ENCODE measurements around the gene AKNA. TPM values are rescaled to one million over a fixed set of nuclear protein-coding genes. Genes with fewer than 3 reads are reported as not detected.

AKNA gene
- total and polyA plus RNA-seq, 7 donors = 9.9 to 81.6 (median 16.9) TPM

GRCh38 chr9:114318416-114318815, 69.4 kb downstream of the AKNA start:
- 92 to 94% methylated on average over 8 of the region's 8 CpGs for WGBS, 2 donors
- H3K27ac ChIP-seq = no peak overlapping the region
- no peaks in the 10 kb centered on the region for H3K9me3 ChIP-seq
- no peak overlapping the region for H3K4me3 ChIP-seq
- H3K36me3 ChIP-seq = no peaks in the 10 kb centered on the region
- no peak for DNase-seq
- H3K4me1 ChIP-seq = no peaks in the 10 kb centered on the region
- no peak for TF ChIP-seq POLR2AphosphoS5 (IDR thresholded peaks at IDR 0.05)
- no peak for TF ChIP-seq EP300 (IDR thresholded peaks at IDR 0.05)
- TF ChIP-seq, protein P1, sequence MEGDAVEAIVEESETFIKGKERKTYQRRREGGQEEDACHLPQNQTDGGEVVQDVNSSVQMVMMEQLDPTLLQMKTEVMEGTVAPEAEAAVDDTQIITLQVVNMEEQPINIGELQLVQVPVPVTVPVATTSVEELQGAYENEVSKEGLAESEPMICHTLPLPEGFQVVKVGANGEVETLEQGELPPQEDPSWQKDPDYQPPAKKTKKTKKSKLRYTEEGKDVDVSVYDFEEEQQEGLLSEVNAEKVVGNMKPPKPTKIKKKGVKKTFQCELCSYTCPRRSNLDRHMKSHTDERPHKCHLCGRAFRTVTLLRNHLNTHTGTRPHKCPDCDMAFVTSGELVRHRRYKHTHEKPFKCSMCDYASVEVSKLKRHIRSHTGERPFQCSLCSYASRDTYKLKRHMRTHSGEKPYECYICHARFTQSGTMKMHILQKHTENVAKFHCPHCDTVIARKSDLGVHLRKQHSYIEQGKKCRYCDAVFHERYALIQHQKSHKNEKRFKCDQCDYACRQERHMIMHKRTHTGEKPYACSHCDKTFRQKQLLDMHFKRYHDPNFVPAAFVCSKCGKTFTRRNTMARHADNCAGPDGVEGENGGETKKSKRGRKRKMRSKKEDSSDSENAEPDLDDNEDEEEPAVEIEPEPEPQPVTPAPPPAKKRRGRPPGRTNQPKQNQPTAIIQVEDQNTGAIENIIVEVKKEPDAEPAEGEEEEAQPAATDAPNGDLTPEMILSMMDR (IDR thresholded peaks at IDR 0.05) = no peak
- TF ChIP-seq POLR2A (IDR thresholded peaks at IDR 0.05) = no peak
- no peaks in the 10 kb centered on the region for H3K27me3 ChIP-seq
- intact Hi-C loops (cut with DNase I) = no loop called here

DNA sequence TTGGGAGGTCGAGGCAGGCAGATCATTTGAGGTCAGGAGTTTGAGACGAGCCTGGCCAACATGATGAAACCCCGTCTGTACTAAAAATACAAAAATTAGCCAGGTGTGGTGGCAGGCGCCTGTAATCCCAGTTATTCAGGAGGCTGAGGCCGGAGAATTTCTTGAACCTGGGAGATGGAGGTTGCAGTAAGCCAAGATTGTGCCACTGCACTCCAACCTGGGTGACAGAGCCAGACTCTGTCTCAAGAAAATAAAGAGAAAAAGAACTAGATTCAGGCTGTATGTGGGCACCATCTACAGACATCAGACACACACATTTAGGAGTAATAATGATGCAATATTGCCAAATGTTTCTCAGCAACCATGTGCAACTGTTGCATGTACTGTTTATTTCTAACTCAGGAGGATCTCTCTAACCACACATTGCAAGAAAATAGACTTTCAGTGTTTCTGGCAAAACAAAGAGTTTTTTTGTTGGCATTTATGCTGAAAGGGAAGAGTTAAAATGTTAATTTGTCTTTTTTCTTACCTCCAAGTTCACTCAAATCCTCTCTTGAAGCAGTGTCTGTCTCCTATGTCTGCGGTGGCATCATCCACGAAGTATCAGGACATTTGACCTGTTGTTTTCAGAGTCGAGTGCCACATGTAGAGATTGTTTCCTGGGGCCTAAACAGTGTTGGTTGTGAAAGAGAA, 70.0 kb downstream of the AKNA start:
- TF ChIP-seq, protein P1 (IDR thresholded peaks at IDR 0.05) = no peak
- TF ChIP-seq POLR2AphosphoS5 (IDR thresholded peaks at IDR 0.05) = no peak
- no peak for TF ChIP-seq EP300 (IDR thresholded peaks at IDR 0.05)
- TF ChIP-seq POLR2A (IDR thresholded peaks at IDR 0.05) = no peak
- Histone ChIP-seq H3K27ac (no peak overlapping the region), H3K27me3 (no peaks in the 10 kb centered on the region), H3K4me1 (no peaks in the 10 kb centered on the region), H3K9me3 (no peaks in the 10 kb centered on the region), H3K4me3 (no peak overlapping the region), H3K36me3 (no peaks in the 10 kb centered on the region)
- intact Hi-C loops (cut with DNase I) = no loop called here
- 85 to 88% methylated on average over 8 of the region's 8 CpGs for WGBS, 2 donors
- DNase-seq = no peak

DNA sequence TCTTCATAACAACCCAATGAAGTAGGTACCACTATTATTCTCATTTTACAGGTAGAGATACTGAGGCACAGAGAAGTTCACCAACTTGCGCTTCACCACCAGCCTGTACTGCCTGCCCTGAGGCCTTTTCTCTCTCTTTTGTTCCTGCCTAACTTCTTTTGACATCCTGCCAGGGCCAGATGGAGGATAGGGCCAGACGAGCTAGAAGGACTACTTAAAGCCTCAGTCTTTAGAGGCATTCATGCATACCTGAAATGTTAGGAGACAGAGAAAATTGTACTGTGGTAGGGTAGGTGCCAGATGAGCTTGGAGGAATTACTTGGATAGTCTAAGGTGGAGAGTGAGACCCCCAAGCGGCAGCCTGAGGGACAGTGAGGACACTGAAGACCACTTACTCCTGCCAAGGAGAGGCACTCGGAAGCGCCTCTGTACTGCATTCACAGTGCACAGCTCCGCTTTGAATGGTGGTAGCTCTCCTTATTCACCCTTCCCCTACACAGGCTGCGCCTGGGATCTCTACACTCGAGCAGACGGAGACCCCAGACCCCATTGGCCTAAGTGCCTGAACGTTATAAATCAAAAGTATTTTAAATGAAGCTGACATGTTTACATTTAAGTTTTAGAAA, 71.1 kb downstream of the AKNA start:
- intact Hi-C loops (cut with DNase I) = no loop called here
- Histone ChIP-seq H3K27ac (no peak overlapping the region), H3K4me1 (no peaks in the 10 kb centered on the region), H3K36me3 (no peaks in the 10 kb centered on the region), H3K4me3 (no peak overlapping the region), H3K27me3 (no peaks in the 10 kb centered on the region), H3K9me3 (no peaks in the 10 kb centered on the region)
- TF ChIP-seq POLR2A (IDR thresholded peaks at IDR 0.05) (no peak), POLR2AphosphoS5 (IDR thresholded peaks at IDR 0.05) (no peak), EP300 (IDR thresholded peaks at IDR 0.05) (no peak)
- TF ChIP-seq, protein P1 (IDR thresholded peaks at IDR 0.05) = no peak
- no peak for DNase-seq
- WGBS, 2 donors = 81 to 85% methylated on average over 10 of the region's 10 CpGs

GRCh38 chr9:114315723-114316363, 71.9 kb downstream of the AKNA start:
- intact Hi-C loops (cut with DNase I) = no loop called here
- DNase-seq = no peak

More at GRCh38 chr9:114315723-114316363, 71.9 kb downstream of the AKNA start:
- no peaks in the 10 kb centered on the region for H3K4me1 ChIP-seq
- no peak overlapping the region for H3K4me3 ChIP-seq
- H3K27me3 ChIP-seq = no peaks in the 10 kb centered on the region
- TF ChIP-seq POLR2A (IDR thresholded peaks at IDR 0.05) (no peak), EP300 (IDR thresholded peaks at IDR 0.05) (no peak), POLR2AphosphoS5 (IDR thresholded peaks at IDR 0.05) (no peak)
- TF ChIP-seq, protein P1 (IDR thresholded peaks at IDR 0.05) = no peak
- no peak overlapping the region for H3K27ac ChIP-seq
- WGBS, 2 donors = 84 to 90% methylated on average over 8 of the region's 8 CpGs
- H3K9me3 ChIP-seq = no peaks in the 10 kb centered on the region
- no peaks in the 10 kb centered on the region for H3K36me3 ChIP-seq

All from sigmoid colon (tissue), 7 donors.